PC-9 (cell line): Measurements from ENCODE around the gene KEAP1. TPM values are rescaled to one million over a fixed set of nuclear protein-coding genes. Genes with fewer than 3 reads are reported as not detected.

Experiments used
- BruUV-seq: library from RNA; stranded (reverse); fragments of 400-500 nt; replicated peaks from 2 replicates; lab custom pipeline; 2021; lab: Mats Ljungman, UMichigan
- CTCF ChIA-PET: fragments of 300-600 bp; sonication (Branson Sonifier 250); formaldehyde crosslinking; loops from one replicate; lab custom pipeline; 2022; ENCODE audit warnings: antibody characterized with exemption; lab: Charles Lee
- POLR2A ChIA-PET: fragments of 300-600 bp; sonication (Branson Sonifier 250); formaldehyde crosslinking; loops from one replicate; lab custom pipeline; 2022; ENCODE audit warnings: antibody characterized with exemption; ENCODE audit not compliant: unreplicated experiment; lab: Charles Lee
- DNase-seq, 2 experiments: peaks; one replicate each; pipeline versions ENCODE4 v3.0.0 to v3.0.0-alpha.2; 2015 to 2022; ENCODE audit warnings: mixed read lengths in 1 of 2
- H2AFZ ChIP-seq: fragments of 200-600 bp; sonication (generic); 2 replicates; pipeline ENCODE4 v1.8.1; 2017; ENCODE audit warnings: antibody characterized with exemption
- H3F3A ChIP-seq: fragments of 200-600 bp; sonication (generic); 2 replicates; pipeline ENCODE4 v1.8.1; 2017; ENCODE audit warnings: antibody characterized with exemption, mild to moderate bottlenecking, low read depth; ENCODE audit not compliant: insufficient read depth
- H3K27ac ChIP-seq: fragments of 200-600 bp; sonication (generic); 2 replicates; pipeline ENCODE4 v1.6.1; 2016; ENCODE audit warnings: mixed run types
- H3K27me3 ChIP-seq: fragments of 200-600 bp; sonication (generic); 2 replicates; pipeline ENCODE4 v1.6.1; 2016; ENCODE audit warnings: low read depth, mixed run types; ENCODE audit not compliant: insufficient read depth
- H3K36me3 ChIP-seq: fragments of 200-600 bp; sonication (generic); 2 replicates; pipeline ENCODE4 v1.6.1; 2016; ENCODE audit warnings: low read depth, mixed run types
- H3K4me1 ChIP-seq: fragments of 200-600 bp; sonication (generic); replicated peaks from 2 replicates; pipeline ENCODE4 v1.6.1; 2016; ENCODE audit warnings: mixed run types; ENCODE audit not compliant: insufficient read depth
- H3K4me2 ChIP-seq: fragments of 200-600 bp; sonication (generic); 2 replicates; pipeline ENCODE4 v1.6.1; 2017; ENCODE audit warnings: mixed run types
- H3K4me3 ChIP-seq: fragments of 200-600 bp; sonication (generic); 2 replicates; pipeline ENCODE4 v1.6.1; 2016; ENCODE audit warnings: mixed run types
- H3K79me2 ChIP-seq: fragments of 200-600 bp; sonication (generic); 2 replicates; pipeline ENCODE4 v1.6.1; 2017; ENCODE audit warnings: low read depth, mixed run types
- H3K9me2 ChIP-seq: fragments of 200-600 bp; sonication (generic); 2 replicates; pipeline ENCODE4 v1.8.1; 2017; ENCODE audit warnings: mild to moderate bottlenecking; ENCODE audit not compliant: insufficient read depth
- H3K9me3 ChIP-seq: fragments of 200-600 bp; sonication (generic); 2 replicates; pipeline ENCODE4 v1.8.1; 2016; ENCODE audit warnings: low read depth; ENCODE audit not compliant: insufficient read depth
- H4K20me1 ChIP-seq: fragments of 200-600 bp; sonication (generic); 2 replicates; pipeline ENCODE4 v1.8.1; 2017; ENCODE audit not compliant: insufficient read depth
- EZH2 ChIP-seq: fragments of 200-600 bp; sonication (generic); IDR thresholded peaks from 2 replicates; pipeline ENCODE4 v1.8.0; 2017; ENCODE audit warnings: antibody characterized with exemption, low read depth
- intact Hi-C: fragments of 100-400 bp; cut with micrococcal nuclease; formaldehyde crosslinking; loops from one replicate; pipeline ENCODE4 v1.10.0; 2022; ENCODE audit not compliant: unreplicated experiment
- total RNA-seq: library from RNA; stranded (reverse); gene quantifications from 2 replicates; pipeline ENCODE4 v1.2.3, GENCODE V29; 2021
- TF ChIP-seq, protein P1 (sequence below): fragments of 200-600 bp; sonication (generic); conservative IDR thresholded peaks from 2 replicates; pipeline ENCODE4 v1.6.1; 2017; ENCODE audit warnings: mixed run types, antibody characterized with exemption, mild to moderate bottlenecking, moderate library complexity

KEAP1 gene
- total RNA-seq, 1 experiment from 2014 or later, result 154 TPM

DNA sequence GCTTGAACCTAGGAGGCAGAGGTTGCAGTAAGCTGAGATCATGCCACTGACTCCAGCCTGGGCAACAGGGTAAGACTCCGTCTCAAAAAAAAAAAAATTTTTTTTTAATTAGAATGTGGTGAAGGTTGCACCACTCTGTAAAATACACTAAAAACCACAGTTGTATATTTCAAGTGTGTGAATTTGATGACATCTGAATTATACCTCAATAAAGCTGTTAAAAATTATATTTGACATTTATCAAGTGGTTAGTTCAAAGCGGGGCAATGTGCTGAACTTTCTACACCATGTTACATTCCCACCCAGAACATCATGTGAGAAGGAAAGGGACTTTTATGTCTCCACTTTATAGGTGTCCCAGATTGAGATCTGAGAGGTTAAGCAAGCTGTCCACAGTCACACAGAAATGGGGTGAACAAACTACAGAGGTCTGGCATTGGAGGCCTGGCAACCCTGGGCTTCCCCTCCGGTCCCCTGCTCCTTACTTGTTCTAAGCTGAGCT lies 20.0 kb upstream of the KEAP1 start:
- ChIA-PET POLR2A (interaction anchor here (0.6 kb wide), 1 partner anchor 20 kb away, joined by 9 read pairs; the partner anchor contains the start of gene ATG4D), CTCF (interaction anchor here (0.7 kb wide), 1 partner anchor 17 kb away, joined by 6 read pairs; no protein-coding TSS in a partner anchor)
- no TSS peak for BruUV-seq
- H3F3A ChIP-seq, result peaks cover 23% of the 10 kb centered on the region
- intact Hi-C loops, result no loop called here
- H3K9me3 ChIP-seq, result no peaks in the 10 kb centered on the region
- H3K4me1 ChIP-seq, result peaks cover 14% of the 10 kb centered on the region
- peaks cover 4% of the 10 kb centered on the region; the same call in 1 of the 2 replicates for H3K27me3 ChIP-seq
- no peak for TF ChIP-seq EZH2
- H3K4me2 ChIP-seq, result no peak overlapping the region
- H3K4me3 ChIP-seq, result no peak overlapping the region
- no peaks in the 10 kb centered on the region for H3K9me2 ChIP-seq
- H3K36me3 ChIP-seq, result no peaks in the 10 kb centered on the region
- H3K27ac ChIP-seq, result no peak overlapping the region
- H2AFZ ChIP-seq, result no peak overlapping the region
- 0 out of 2 replicates have a peak, but pooled peaks cover 4% of the 10 kb centered on the region for H4K20me1 ChIP-seq
- no peak for DNase-seq
- H3K79me2 ChIP-seq, result no peaks in the 10 kb centered on the region

- Histone ChIP-seq H3F3A (peaks cover 30% of the 10 kb centered on the region), H4K20me1 (0 out of 2 replicates have a peak, but pooled peaks cover 4% of the 10 kb centered on the region), H2AFZ (no peak overlapping the region), H3K27ac (no peak overlapping the region), H3K36me3 (no peaks in the 10 kb centered on the region), H3K4me3 (no peak overlapping the region), H3K9me2 (no peaks in the 10 kb centered on the region), H3K4me1 (peaks cover 22% of the 10 kb centered on the region), H3K9me3 (no peaks in the 10 kb centered on the region), H3K4me2 (no peak overlapping the region), H3K27me3 (peaks cover 4% of the 10 kb centered on the region; the same call in 1 of the 2 replicates), H3K79me2 (no peaks in the 10 kb centered on the region)
- ChIA-PET CTCF (interaction anchor here (0.6 kb wide), 1 partner anchor 12 kb away, joined by 3 read pairs; no protein-coding TSS in a partner anchor), POLR2A (no interaction called here)
- TF ChIP-seq, protein P1, sequence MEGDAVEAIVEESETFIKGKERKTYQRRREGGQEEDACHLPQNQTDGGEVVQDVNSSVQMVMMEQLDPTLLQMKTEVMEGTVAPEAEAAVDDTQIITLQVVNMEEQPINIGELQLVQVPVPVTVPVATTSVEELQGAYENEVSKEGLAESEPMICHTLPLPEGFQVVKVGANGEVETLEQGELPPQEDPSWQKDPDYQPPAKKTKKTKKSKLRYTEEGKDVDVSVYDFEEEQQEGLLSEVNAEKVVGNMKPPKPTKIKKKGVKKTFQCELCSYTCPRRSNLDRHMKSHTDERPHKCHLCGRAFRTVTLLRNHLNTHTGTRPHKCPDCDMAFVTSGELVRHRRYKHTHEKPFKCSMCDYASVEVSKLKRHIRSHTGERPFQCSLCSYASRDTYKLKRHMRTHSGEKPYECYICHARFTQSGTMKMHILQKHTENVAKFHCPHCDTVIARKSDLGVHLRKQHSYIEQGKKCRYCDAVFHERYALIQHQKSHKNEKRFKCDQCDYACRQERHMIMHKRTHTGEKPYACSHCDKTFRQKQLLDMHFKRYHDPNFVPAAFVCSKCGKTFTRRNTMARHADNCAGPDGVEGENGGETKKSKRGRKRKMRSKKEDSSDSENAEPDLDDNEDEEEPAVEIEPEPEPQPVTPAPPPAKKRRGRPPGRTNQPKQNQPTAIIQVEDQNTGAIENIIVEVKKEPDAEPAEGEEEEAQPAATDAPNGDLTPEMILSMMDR, result no peak
- no peak for TF ChIP-seq EZH2
- no peak for DNase-seq
- intact Hi-C loops, result no loop called here
- BruUV-seq, result no TSS peak
Measured at GRCh38 chr19:10521461-10522171, 18.5 kb upstream of the KEAP1 start.

GRCh38 chr19:10520652-10521318 lies 17.6 kb upstream of the KEAP1 start:
- peaks cover 33% of the 10 kb centered on the region for H3F3A ChIP-seq
- ChIA-PET POLR2A (interaction anchor here (0.6 kb wide), 2 partner anchors 13 to 55 kb away, joined by 3 read pairs; no protein-coding TSS in a partner anchor), CTCF (no interaction called here)
- H3K4me3 ChIP-seq, result no peak overlapping the region
- H3K9me3 ChIP-seq, result no peaks in the 10 kb centered on the region
- H3K9me2 ChIP-seq, result no peaks in the 10 kb centered on the region
- H4K20me1 ChIP-seq, result 0 out of 2 replicates have a peak, but pooled peaks cover 4% of the 10 kb centered on the region
- TF ChIP-seq, protein P1, result no peak
- TF ChIP-seq EZH2, result no peak
- peak overlapping the region; percentile 47 for H3K4me2 ChIP-seq
- peaks cover 4% of the 10 kb centered on the region; the same call in 1 of the 2 replicates for H3K27me3 ChIP-seq
- H2AFZ ChIP-seq, result no peak overlapping the region
- intact Hi-C loops, result no loop called here
- peak; percentile 54 to 68 for DNase-seq
- no TSS peak for BruUV-seq
- H3K4me1 ChIP-seq, result peaks cover 28% of the 10 kb centered on the region
- H3K27ac ChIP-seq, result no peak overlapping the region
- H3K36me3 ChIP-seq, result no peaks in the 10 kb centered on the region
- H3K79me2 ChIP-seq, result no peaks in the 10 kb centered on the region
